ENCODE data around the gene SCN8A.

- TF ChIP-seq EZH2phosphoT487 (IDR thresholded peaks at IDR 0.05; ENCODE audit: low read depth, severe bottlenecking, unreplicated experiment) (no peak), CTCF (IDR thresholded peaks at IDR 0.05; ENCODE audit: poor library complexity) (no peak)
Measured at GRCh38 chr12:51661836-51662235, 70.8 kb downstream of the SCN8A start.
